CD4-positive, CD25-positive, alpha-beta regulatory T cell (primary cell): Measurements from ENCODE around the gene MTG2. TPM values are rescaled to one million over a fixed set of nuclear protein-coding genes. Genes with fewer than 3 reads are reported as not detected.

Experiments used
- ATAC-seq, 2 donors: fragments of 150-1000 bp; cut with Tn5 transposase; one replicate each; pipeline ENCODE4 v1.10.0; 2021; ENCODE audit warnings: low read depth in 2 of 2, moderate number of reproducible peaks in 2 of 2, moderate library complexity in 1 of 2
- DNase-seq, 3 donors: peaks; one replicate each; pipeline versions ENCODE4 v3.0.0 to v3.0.0-alpha.2; 2012 to 2022; ENCODE audit warnings: mixed read lengths in 1 of 3
- H3K27ac ChIP-seq: one replicate; pipeline ENCODE4 v1.7.0; 2013; ENCODE audit warnings: mild to moderate bottlenecking, low read length; ENCODE audit not compliant: insufficient read depth, poor library complexity, severe bottlenecking
- H3K27me3 ChIP-seq: one replicate; pipeline ENCODE4 v1.7.0; 2013; ENCODE audit warnings: low read length; ENCODE audit not compliant: control insufficient read depth, insufficient read depth
- H3K36me3 ChIP-seq: one replicate; pipeline ENCODE4 v1.7.0; 2013; ENCODE audit warnings: mild to moderate bottlenecking, low read length, moderate library complexity; ENCODE audit not compliant: control insufficient read depth, insufficient read depth
- H3K4me1 ChIP-seq: 2 replicates; pipeline ENCODE4 v1.7.0; 2013; ENCODE audit warnings: mild to moderate bottlenecking, low read length; ENCODE audit not compliant: insufficient read depth, control insufficient read depth, poor library complexity, severe bottlenecking
- H3K4me3 ChIP-seq: one replicate; pipeline ENCODE4 v1.7.0; 2013; ENCODE audit warnings: low read depth, mild to moderate bottlenecking, low read length, moderate library complexity
- H3K9me3 ChIP-seq, 2 experiments: 1 replicate in 1 of 2; 2 replicates in 1 of 2; pipeline ENCODE4 v1.7.0; 2013; ENCODE audit warnings: low read length in 2 of 2, mild to moderate bottlenecking in 1 of 2, moderate library complexity in 1 of 2; ENCODE audit not compliant: control insufficient read depth in 2 of 2
- H3K27ac Mint-ChIP-seq, 3 donors: one replicate each; pipeline ENCODE4 v1.8.0; 2020 to 2022; ENCODE audit warnings: mild to moderate bottlenecking in 3 of 3, mixed read lengths in 3 of 3, moderate library complexity in 2 of 3
- H3K27me3 Mint-ChIP-seq: one replicate; pipeline ENCODE4 v1.8.0; 2022; ENCODE audit warnings: mild to moderate bottlenecking, mixed read lengths
- H3K36me3 Mint-ChIP-seq: one replicate; pipeline ENCODE4 v1.8.0; 2020; ENCODE audit warnings: mixed read lengths
- H3K4me1 Mint-ChIP-seq, 4 donors: one replicate each; pipeline ENCODE4 v1.8.0; 2020 to 2022; ENCODE audit warnings: mixed read lengths in 4 of 4, mild to moderate bottlenecking in 1 of 4
- H3K4me3 Mint-ChIP-seq, 4 donors: one replicate each; pipeline ENCODE4 v1.8.0; 2020 to 2022; ENCODE audit warnings: mild to moderate bottlenecking in 4 of 4, mixed read lengths in 4 of 4, moderate library complexity in 3 of 4
- H3K9me3 Mint-ChIP-seq, 7 donors: one replicate each; pipeline ENCODE4 v1.8.0; 2020 to 2022; ENCODE audit warnings: mixed read lengths in 7 of 7, mild to moderate bottlenecking in 3 of 7, moderate library complexity in 2 of 7
- polyA plus RNA-seq, 4 donors: library from polyadenylated mRNA; unstranded; fragments of 300-500 nt; fragmentation: Illumina TruSeq; gene quantifications; one replicate each; pipeline ENCODE4 v1.2.3, GENCODE V29; 2021
- total RNA-seq: library from RNA; stranded (reverse); gene quantifications from one replicate; pipeline ENCODE4 v1.2.3, GENCODE V29; 2022

Gene MTG2
- total and polyA plus RNA-seq, 5 donors from 2014 or later = 17.5 to 23.6 (median 18.9) TPM

DNA sequence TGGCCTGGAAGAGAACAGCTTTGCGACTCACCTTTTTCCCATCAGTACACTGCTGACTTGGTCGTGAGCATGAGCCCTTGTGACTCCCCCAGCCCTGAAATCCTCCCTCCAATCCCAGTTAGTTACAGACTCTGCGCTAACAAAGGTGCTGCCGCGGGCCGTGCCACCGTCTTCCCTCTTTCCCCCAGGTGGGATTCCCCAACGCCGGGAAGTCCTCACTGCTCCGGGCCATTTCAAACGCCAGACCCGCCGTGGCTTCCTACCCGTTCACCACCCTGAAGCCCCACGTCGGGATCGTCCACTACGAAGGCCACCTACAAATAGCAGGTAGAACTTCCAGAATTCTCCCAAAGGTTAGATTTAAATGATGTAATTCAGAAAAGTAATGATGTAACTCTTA, 16.1 kb downstream of the MTG2 start:
- peaks cover 0 to 4% (median 0%) of the 10 kb centered on the region in 4 donors for H3K4me1 Mint-ChIP-seq
- Histone ChIP-seq H3K4me1 (no peaks in the 10 kb centered on the region), H3K36me3 (peaks cover 50% of the 10 kb centered on the region), H3K4me3 (no peak overlapping the region), H3K27me3 (no peaks in the 10 kb centered on the region), H3K27ac (no peak overlapping the region), H3K9me3 (no peaks in the 10 kb centered on the region)
- ATAC-seq (no peak), DNase-seq (no peak)
- no peaks in the 10 kb centered on the region for H3K9me3 Mint-ChIP-seq
- peaks cover 23% of the 10 kb centered on the region for H3K36me3 Mint-ChIP-seq
- H3K27ac Mint-ChIP-seq = no peak overlapping the region
- H3K27me3 Mint-ChIP-seq = no peaks in the 10 kb centered on the region
- no peak overlapping the region for H3K4me3 Mint-ChIP-seq

DNA sequence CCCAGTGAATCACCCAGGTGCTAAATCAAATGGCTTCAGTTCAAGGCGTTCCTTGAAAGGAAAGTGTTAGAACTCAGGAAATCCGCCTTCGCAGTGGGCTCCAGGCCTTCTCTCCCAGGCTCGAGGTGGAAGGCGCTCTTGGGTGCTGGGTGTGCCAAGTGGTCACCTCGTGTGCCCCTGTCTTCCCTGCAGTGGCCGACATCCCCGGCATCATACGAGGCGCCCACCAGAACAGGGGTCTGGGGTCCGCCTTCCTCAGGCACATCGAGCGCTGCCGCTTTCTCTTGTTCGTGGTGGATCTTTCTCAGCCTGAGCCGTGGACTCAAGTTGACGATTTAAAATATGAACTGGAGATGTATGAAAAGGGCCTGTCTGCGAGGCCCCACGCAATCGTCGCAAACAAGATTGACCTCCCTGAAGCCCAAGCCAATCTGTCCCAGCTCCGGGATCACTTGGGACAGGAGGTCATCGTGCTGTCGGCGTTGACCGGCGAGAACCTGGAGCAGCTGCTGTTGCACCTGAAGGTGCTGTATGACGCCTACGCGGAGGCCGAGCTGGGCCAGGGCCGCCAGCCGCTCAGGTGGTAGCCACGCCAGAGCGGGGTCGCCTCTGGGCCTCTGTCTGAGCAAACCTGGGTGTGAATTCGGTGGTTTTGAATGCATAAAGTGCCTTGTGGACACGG, 17.8 kb downstream of the MTG2 start:
- DNase-seq = no peak
- Histone ChIP-seq H3K27me3 (no peaks in the 10 kb centered on the region), H3K9me3 (no peaks in the 10 kb centered on the region), H3K27ac (no peak overlapping the region), H3K36me3 (peaks cover 49% of the 10 kb centered on the region), H3K4me3 (no peak overlapping the region), H3K4me1 (no peaks in the 10 kb centered on the region)
- Mint-ChIP-seq H3K4me3 (no peak overlapping the region), H3K4me1 (peaks cover 0 to 4% (median 0%) of the 10 kb centered on the region in 4 donors), H3K9me3 (no peaks in the 10 kb centered on the region), H3K36me3 (peaks cover 20% of the 10 kb centered on the region), H3K27ac (no peak overlapping the region), H3K27me3 (no peaks in the 10 kb centered on the region)
- no peak for ATAC-seq

DNA sequence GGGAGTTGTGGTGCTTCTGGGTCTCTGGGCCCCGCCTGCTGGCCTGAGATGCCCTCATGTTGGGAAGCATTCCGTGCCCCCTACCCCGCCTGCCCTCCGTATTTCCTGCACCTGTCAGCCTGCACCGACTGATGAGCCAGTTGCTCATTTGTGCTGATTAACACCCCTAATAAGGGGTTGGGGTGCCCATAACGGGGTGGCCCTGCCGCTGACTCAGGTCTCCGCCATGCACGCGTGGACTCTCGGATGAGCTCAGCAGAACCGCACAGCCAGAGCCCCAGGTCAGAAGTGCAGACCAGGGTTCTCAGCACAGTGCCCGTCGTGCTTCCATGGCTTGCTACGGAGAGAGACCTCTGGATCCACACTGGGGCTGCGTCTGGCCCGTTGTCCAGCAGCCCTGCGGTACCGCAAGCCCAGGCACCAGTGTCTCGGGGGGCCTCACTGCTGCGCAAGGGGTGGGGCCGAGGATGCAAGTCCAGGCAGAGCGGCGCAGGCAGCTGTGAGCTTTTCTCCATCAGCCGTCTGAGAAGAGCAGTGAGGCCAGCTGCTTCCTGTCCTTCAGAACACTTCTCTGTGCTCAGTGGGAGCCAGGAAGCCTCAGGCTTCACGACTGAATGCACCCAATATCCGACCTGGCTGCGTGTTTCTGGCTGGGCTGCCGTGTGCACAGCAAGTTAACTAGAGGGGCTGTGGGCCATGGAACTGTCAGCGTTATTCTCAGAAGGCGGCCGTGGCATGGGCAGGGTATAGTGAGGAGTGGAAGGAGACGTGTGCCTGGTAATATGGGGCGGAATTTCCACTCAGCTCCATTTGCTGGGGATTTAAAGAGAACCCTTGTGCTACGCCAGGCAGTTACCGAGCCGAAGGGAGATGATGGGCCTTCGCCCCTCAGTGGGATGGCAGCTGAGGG, 18.6 kb downstream of the MTG2 start:
- Mint-ChIP-seq H3K27ac (peak overlapping the region in 1 of 3 donors; percentile 77), H3K4me1 (peaks cover 0 to 4% (median 0%) of the 10 kb centered on the region in 4 donors), H3K9me3 (no peaks in the 10 kb centered on the region), H3K27me3 (no peaks in the 10 kb centered on the region), H3K36me3 (peaks cover 18% of the 10 kb centered on the region), H3K4me3 (no peak overlapping the region)
- DNase-seq = no peak
- Histone ChIP-seq H3K27me3 (no peaks in the 10 kb centered on the region), H3K4me1 (no peaks in the 10 kb centered on the region), H3K4me3 (no peak overlapping the region), H3K27ac (no peak overlapping the region), H3K36me3 (peaks cover 44% of the 10 kb centered on the region), H3K9me3 (no peaks in the 10 kb centered on the region)
- no peak for ATAC-seq

DNA sequence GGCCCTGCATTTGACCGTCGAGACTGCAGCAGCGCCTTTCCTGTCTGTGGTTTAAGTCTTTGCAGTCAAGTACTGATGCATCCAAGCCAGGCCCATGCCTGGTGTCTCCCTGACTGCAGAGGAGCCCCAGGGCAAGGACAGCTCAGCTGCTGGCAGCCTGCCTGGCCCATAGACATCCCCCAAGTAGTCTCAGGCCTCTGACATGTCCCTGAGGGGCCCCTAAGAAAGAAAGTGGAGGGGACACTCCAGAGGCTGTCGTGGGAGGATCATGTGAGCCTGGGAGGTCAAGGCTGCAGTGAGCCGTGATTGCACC, 19.2 kb downstream of the MTG2 start:
- no peaks in the 10 kb centered on the region for H3K4me1 ChIP-seq
- no peak overlapping the region for H3K27ac Mint-ChIP-seq
- no peaks in the 10 kb centered on the region for H3K9me3 Mint-ChIP-seq
- H3K9me3 ChIP-seq = no peaks in the 10 kb centered on the region
- peaks cover 18% of the 10 kb centered on the region for H3K36me3 Mint-ChIP-seq
- no peaks in the 10 kb centered on the region for H3K27me3 ChIP-seq
- no peaks in the 10 kb centered on the region for H3K27me3 Mint-ChIP-seq
- no peak overlapping the region for H3K4me3 ChIP-seq
- no peak overlapping the region for H3K4me3 Mint-ChIP-seq
- no peak for DNase-seq
- H3K27ac ChIP-seq = no peak overlapping the region
- peaks cover 0 to 4% (median 0%) of the 10 kb centered on the region in 4 donors for H3K4me1 Mint-ChIP-seq
- no peak for ATAC-seq
- H3K36me3 ChIP-seq = peaks cover 44% of the 10 kb centered on the region

DNA sequence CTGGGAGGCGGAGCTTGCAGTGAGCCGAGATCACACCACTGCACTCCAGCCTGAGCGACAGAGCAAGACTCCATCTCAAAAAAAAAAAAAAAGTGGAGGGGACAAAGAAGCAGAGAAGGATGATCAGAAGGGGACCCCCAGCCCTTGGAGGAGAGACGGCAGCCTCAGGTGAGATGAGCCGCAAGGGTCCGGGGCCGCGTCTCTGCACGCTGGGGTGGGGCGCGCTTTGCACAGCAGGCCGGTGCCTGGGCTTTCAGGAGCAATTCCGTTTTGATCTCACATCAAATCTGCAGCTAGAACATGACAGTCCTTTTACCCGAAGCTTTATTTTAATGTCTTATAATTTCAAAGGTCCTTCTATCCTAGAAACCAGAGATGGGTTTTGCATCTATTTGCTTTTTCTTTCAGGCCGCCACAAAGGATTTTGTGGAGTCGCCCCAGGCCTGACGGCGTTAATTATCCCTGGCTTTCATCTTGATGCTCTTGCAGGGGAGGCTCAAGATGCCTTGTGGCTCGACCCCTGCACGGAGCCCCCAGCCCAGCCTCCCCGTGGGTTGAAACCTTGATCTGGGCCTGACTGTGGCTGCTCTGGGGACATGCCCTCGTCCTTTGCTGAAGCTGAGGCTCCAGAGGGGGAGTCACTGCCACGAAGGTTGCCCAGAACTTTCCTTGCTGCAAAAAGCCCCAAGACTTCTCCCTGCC, 20.0 kb downstream of the MTG2 start:
- peaks cover 18% of the 10 kb centered on the region for H3K36me3 Mint-ChIP-seq
- peak overlapping the region in 1 of 3 donors; percentile 55 for H3K27ac Mint-ChIP-seq
- no peak for ATAC-seq
- H3K4me3 ChIP-seq = no peak overlapping the region
- H3K27me3 ChIP-seq = no peaks in the 10 kb centered on the region
- no peak overlapping the region for H3K4me3 Mint-ChIP-seq
- H3K9me3 Mint-ChIP-seq = no peaks in the 10 kb centered on the region
- H3K27ac ChIP-seq = no peak overlapping the region
- no peaks in the 10 kb centered on the region for H3K9me3 ChIP-seq
- H3K4me1 ChIP-seq = no peaks in the 10 kb centered on the region
- peaks cover 39% of the 10 kb centered on the region for H3K36me3 ChIP-seq
- H3K27me3 Mint-ChIP-seq = no peaks in the 10 kb centered on the region
- no peak for DNase-seq
- peaks cover 0 to 4% (median 0%) of the 10 kb centered on the region in 4 donors for H3K4me1 Mint-ChIP-seq

DNA sequence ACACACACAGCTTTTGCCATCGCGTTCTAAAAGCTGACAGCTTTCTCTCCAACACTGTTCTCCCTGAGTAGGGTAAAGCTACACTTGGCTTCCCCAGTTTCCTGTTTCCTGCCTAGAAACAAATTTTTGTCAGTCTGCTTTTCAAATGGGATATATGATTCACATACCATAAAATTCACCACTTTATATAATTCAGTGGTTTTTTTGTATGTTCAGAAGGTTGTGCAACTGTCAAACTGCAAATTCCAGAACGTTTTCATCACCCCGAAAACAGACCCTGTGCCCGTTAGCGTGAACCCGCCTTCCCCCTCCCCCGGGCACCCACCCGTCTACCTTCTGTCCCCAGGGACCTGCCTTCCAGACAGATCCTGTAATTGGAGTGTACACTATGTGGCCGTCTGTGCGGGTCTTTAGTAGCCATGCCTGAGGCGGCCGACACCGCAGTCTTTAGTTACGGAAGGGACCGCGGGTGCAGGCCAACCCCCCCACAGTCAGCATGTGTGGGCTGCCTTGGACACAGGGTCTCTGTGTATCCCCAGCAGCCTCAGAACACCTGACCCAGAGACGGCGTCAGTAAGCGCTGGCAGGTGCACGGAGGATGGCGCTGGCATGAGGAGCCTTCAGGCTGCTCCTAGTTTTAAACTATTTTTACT, 20.7 kb downstream of the MTG2 start:
- H3K4me1 ChIP-seq = no peaks in the 10 kb centered on the region
- no peak overlapping the region for H3K4me3 Mint-ChIP-seq
- H3K4me3 ChIP-seq = no peak overlapping the region
- H3K27me3 ChIP-seq = no peaks in the 10 kb centered on the region
- no peak for ATAC-seq
- H3K27me3 Mint-ChIP-seq = no peaks in the 10 kb centered on the region
- peaks cover 18% of the 10 kb centered on the region for H3K36me3 Mint-ChIP-seq
- peak overlapping the region in 1 of 3 donors; percentile 55 for H3K27ac Mint-ChIP-seq
- no peaks in the 10 kb centered on the region for H3K9me3 Mint-ChIP-seq
- H3K9me3 ChIP-seq = no peaks in the 10 kb centered on the region
- H3K4me1 Mint-ChIP-seq = peaks cover 0 to 4% (median 0%) of the 10 kb centered on the region in 4 donors
- H3K27ac ChIP-seq = no peak overlapping the region
- H3K36me3 ChIP-seq = peaks cover 32% of the 10 kb centered on the region
- no peak for DNase-seq

DNA sequence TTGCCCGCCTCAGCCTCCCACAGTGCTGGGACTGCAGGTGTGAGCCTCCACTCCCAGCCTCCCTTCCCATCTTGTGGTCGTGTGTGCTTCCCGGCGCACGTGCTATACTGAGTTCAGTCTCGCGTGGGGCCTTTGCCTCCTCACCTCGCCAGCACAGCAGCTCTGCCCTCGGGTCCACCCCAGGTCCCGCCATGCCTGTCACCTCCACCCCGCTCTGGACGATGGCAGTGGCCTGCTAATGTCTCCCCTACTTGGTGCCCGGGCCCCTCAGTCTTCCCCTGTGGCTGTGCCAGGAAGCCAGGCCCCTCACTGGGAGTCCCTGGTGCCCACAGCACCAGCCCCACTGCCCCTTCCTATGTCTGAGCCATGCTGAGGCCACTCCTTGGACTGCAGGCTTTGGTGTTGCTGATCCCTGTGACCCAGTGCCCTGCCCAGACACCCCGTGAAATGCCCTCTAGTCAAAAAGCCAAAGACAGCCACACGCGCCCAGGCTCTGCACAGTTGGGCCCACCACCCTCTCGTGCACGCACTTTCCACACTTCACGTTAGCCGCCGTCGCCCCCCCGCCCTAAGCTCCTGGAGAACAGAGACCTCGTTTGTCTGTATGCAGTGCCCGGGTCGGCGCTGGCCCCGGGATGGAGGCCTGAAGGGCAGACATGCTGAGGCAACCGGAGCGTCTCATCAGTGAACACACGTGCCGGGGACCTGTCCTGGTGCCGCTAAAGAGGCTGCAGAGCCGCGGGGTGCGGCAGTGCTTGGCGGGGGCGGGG, 23.0 kb downstream of the MTG2 start:
- Histone ChIP-seq H3K27me3 (no peaks in the 10 kb centered on the region), H3K36me3 (peaks cover 16% of the 10 kb centered on the region), H3K4me3 (no peak overlapping the region), H3K27ac (no peak overlapping the region), H3K9me3 (no peaks in the 10 kb centered on the region), H3K4me1 (no peaks in the 10 kb centered on the region)
- H3K27ac Mint-ChIP-seq = no peak overlapping the region
- no peak overlapping the region for H3K4me3 Mint-ChIP-seq
- ATAC-seq (no peak), DNase-seq (no peak)
- peaks cover 8% of the 10 kb centered on the region for H3K36me3 Mint-ChIP-seq
- no peaks in the 10 kb centered on the region for H3K27me3 Mint-ChIP-seq
- no peaks in the 10 kb centered on the region for H3K9me3 Mint-ChIP-seq
- H3K4me1 Mint-ChIP-seq = peaks cover 0 to 4% (median 0%) of the 10 kb centered on the region in 4 donors
